ENCODE measurements around the gene MRTFA.
A peak's percentile ranks its signal among the peaks of the same experiment; 100 is the strongest.
"Not testable (repeated sequence)": the region's sequence is repeated elsewhere in the genome, so short reads cannot be mapped to it uniquely, and the experiment has no call there.

MRTFA gene

GRCh38 chr22:40542821-40543540 is 93.5 kb downstream of the MRTFA start:
- Histone ChIP-seq H3K9ac (ENCODE audit: low read depth in 1 of 2, low read length in 2 of 2) (no peak overlapping the region), H3K27me3 (ENCODE audit: control insufficient read depth in 1 of 2, insufficient read depth in 2 of 2, low read length in 2 of 2) (no peaks in the 10 kb centered on the region), H3K4me3 (ENCODE audit: low read depth in 1 of 2, low read length in 2 of 2) (no peak overlapping the region), H3K4me1 (ENCODE audit: control insufficient read depth in 1 of 2, insufficient read depth in 2 of 2, low read length in 2 of 2) (no peaks in the 10 kb centered on the region), H3K36me3 (ENCODE audit: control insufficient read depth in 1 of 2, insufficient read depth in 2 of 2, low read length in 2 of 2) (peaks cover 0 to 5% of the 10 kb centered on the region in 2 donors), H3K27ac (ENCODE audit: low read depth, low read length) (no peak overlapping the region), H3K9me3 (ENCODE audit: control insufficient read depth in 1 of 2, low read length in 2 of 2) (no peaks in the 10 kb centered on the region)

GRCh38 chr22:40541300-40541699 is 95.2 kb downstream of the MRTFA start:
- Histone ChIP-seq H3K27me3 (ENCODE audit: control insufficient read depth in 1 of 2, insufficient read depth in 2 of 2, low read length in 2 of 2) (no peaks in the 10 kb centered on the region), H3K4me3 (ENCODE audit: low read depth in 1 of 2, low read length in 2 of 2) (no peak overlapping the region), H3K4me1 (ENCODE audit: control insufficient read depth in 1 of 2, insufficient read depth in 2 of 2, low read length in 2 of 2) (no peaks in the 10 kb centered on the region), H3K27ac (ENCODE audit: low read depth, low read length) (no peak overlapping the region), H3K9me3 (ENCODE audit: control insufficient read depth in 1 of 2, low read length in 2 of 2) (no peaks in the 10 kb centered on the region), H3K36me3 (ENCODE audit: control insufficient read depth in 1 of 2, insufficient read depth in 2 of 2, low read length in 2 of 2) (peaks cover 0 to 3% of the 10 kb centered on the region in 2 donors), H3K9ac (ENCODE audit: low read depth in 1 of 2, low read length in 2 of 2) (no peak overlapping the region)

- Histone ChIP-seq H3K4me1 (ENCODE audit: control insufficient read depth in 1 of 2, insufficient read depth in 2 of 2, low read length in 2 of 2) (no peaks in the 10 kb centered on the region), H3K9me3 (ENCODE audit: control insufficient read depth in 1 of 2, low read length in 2 of 2) (no peaks in the 10 kb centered on the region), H3K27ac (ENCODE audit: low read depth, low read length) (no peak overlapping the region)
Measured at GRCh38 chr22:40540265-40540664, 96.3 kb downstream of the MRTFA start.

GRCh38 chr22:40536149-40536548 is 100.4 kb downstream of the MRTFA start:
- H3K4me1 ChIP-seq (ENCODE audit: control insufficient read depth in 1 of 2, insufficient read depth in 2 of 2, low read length in 2 of 2), result peaks cover 12 to 13% of the 10 kb centered on the region in 2 donors
- H3K27me3 ChIP-seq (ENCODE audit: control insufficient read depth in 1 of 2, insufficient read depth in 2 of 2, low read length in 2 of 2); H3K9ac ChIP-seq (ENCODE audit: low read depth in 1 of 2, low read length in 2 of 2); H3K27ac ChIP-seq (ENCODE audit: low read depth, low read length); H3K4me3 ChIP-seq (ENCODE audit: low read depth in 1 of 2, low read length in 2 of 2); H3K9me3 ChIP-seq (ENCODE audit: control insufficient read depth in 1 of 2, low read length in 2 of 2); H3K36me3 ChIP-seq (ENCODE audit: control insufficient read depth in 1 of 2, insufficient read depth in 2 of 2, low read length in 2 of 2): not testable (repeated sequence)

More at GRCh38 chr22:40540265-40540664, 96.3 kb downstream of the MRTFA start:
- H3K9ac ChIP-seq (ENCODE audit: low read depth in 1 of 2, low read length in 2 of 2), result no peak overlapping the region
- H3K4me3 ChIP-seq (ENCODE audit: low read depth in 1 of 2, low read length in 2 of 2), result no peak overlapping the region
- H3K36me3 ChIP-seq (ENCODE audit: control insufficient read depth in 1 of 2, insufficient read depth in 2 of 2, low read length in 2 of 2), result no peaks in the 10 kb centered on the region
- H3K27me3 ChIP-seq (ENCODE audit: control insufficient read depth in 1 of 2, insufficient read depth in 2 of 2, low read length in 2 of 2), result no peaks in the 10 kb centered on the region

- no peaks in the 10 kb centered on the region for H3K27me3 ChIP-seq (ENCODE audit: control insufficient read depth in 1 of 2, insufficient read depth in 2 of 2, low read length in 2 of 2)
- no peak overlapping the region for H3K27ac ChIP-seq (ENCODE audit: low read depth, low read length)
- no peak overlapping the region for H3K9ac ChIP-seq (ENCODE audit: low read depth in 1 of 2, low read length in 2 of 2)
- peaks cover 12 to 13% of the 10 kb centered on the region in 2 donors for H3K4me1 ChIP-seq (ENCODE audit: control insufficient read depth in 1 of 2, insufficient read depth in 2 of 2, low read length in 2 of 2)
- no peaks in the 10 kb centered on the region for H3K36me3 ChIP-seq (ENCODE audit: control insufficient read depth in 1 of 2, insufficient read depth in 2 of 2, low read length in 2 of 2)
- no peaks in the 10 kb centered on the region for H3K9me3 ChIP-seq (ENCODE audit: control insufficient read depth in 1 of 2, low read length in 2 of 2)
- no peak overlapping the region for H3K4me3 ChIP-seq (ENCODE audit: low read depth in 1 of 2, low read length in 2 of 2)
Measured at GRCh38 chr22:40535642-40536041, 100.9 kb downstream of the MRTFA start.

- no peak overlapping the region for H3K27ac ChIP-seq (ENCODE audit: low read depth, low read length)
- peaks cover 12 to 13% of the 10 kb centered on the region in 2 donors for H3K4me1 ChIP-seq (ENCODE audit: control insufficient read depth in 1 of 2, insufficient read depth in 2 of 2, low read length in 2 of 2)
- H3K9ac ChIP-seq (ENCODE audit: low read depth in 1 of 2, low read length in 2 of 2), result no peak overlapping the region
- no peak overlapping the region for H3K4me3 ChIP-seq (ENCODE audit: low read depth in 1 of 2, low read length in 2 of 2)
- H3K9me3 ChIP-seq (ENCODE audit: control insufficient read depth in 1 of 2, low read length in 2 of 2), result no peaks in the 10 kb centered on the region
- no peaks in the 10 kb centered on the region for H3K36me3 ChIP-seq (ENCODE audit: control insufficient read depth in 1 of 2, insufficient read depth in 2 of 2, low read length in 2 of 2)
- H3K27me3 ChIP-seq (ENCODE audit: control insufficient read depth in 1 of 2, insufficient read depth in 2 of 2, low read length in 2 of 2), result no peaks in the 10 kb centered on the region
Measured at GRCh38 chr22:40535189-40535512, 101.4 kb downstream of the MRTFA start.

- H3K4me1 ChIP-seq (ENCODE audit: control insufficient read depth in 1 of 2, insufficient read depth in 2 of 2, low read length in 2 of 2), result peaks cover 12 to 13% of the 10 kb centered on the region in 2 donors
- H3K4me3 ChIP-seq (ENCODE audit: low read depth in 1 of 2, low read length in 2 of 2), result no peak overlapping the region
- H3K9me3 ChIP-seq (ENCODE audit: control insufficient read depth in 1 of 2, low read length in 2 of 2), result no peaks in the 10 kb centered on the region
- H3K27ac ChIP-seq (ENCODE audit: low read depth, low read length), result no peak overlapping the region
- no peaks in the 10 kb centered on the region for H3K36me3 ChIP-seq (ENCODE audit: control insufficient read depth in 1 of 2, insufficient read depth in 2 of 2, low read length in 2 of 2)
- H3K27me3 ChIP-seq (ENCODE audit: control insufficient read depth in 1 of 2, insufficient read depth in 2 of 2, low read length in 2 of 2), result no peaks in the 10 kb centered on the region
- H3K9ac ChIP-seq (ENCODE audit: low read depth in 1 of 2, low read length in 2 of 2), result no peak overlapping the region
Measured at GRCh38 chr22:40534379-40535188, 101.9 kb downstream of the MRTFA start.

- peak overlapping the region in 1 of 2 donors; percentile 22 for H3K4me3 ChIP-seq (ENCODE audit: low read depth in 1 of 2, low read length in 2 of 2)
- H3K36me3 ChIP-seq (ENCODE audit: control insufficient read depth in 1 of 2, insufficient read depth in 2 of 2, low read length in 2 of 2), result no peaks in the 10 kb centered on the region
- peaks cover 12 to 13% of the 10 kb centered on the region in 2 donors for H3K4me1 ChIP-seq (ENCODE audit: control insufficient read depth in 1 of 2, insufficient read depth in 2 of 2, low read length in 2 of 2)
- H3K27me3 ChIP-seq (ENCODE audit: control insufficient read depth in 1 of 2, insufficient read depth in 2 of 2, low read length in 2 of 2), result no peaks in the 10 kb centered on the region
- no peaks in the 10 kb centered on the region for H3K9me3 ChIP-seq (ENCODE audit: control insufficient read depth in 1 of 2, low read length in 2 of 2)
- H3K9ac ChIP-seq (ENCODE audit: low read depth in 1 of 2, low read length in 2 of 2), result peak overlapping the region in 1 of 2 donors; percentile 13
- H3K27ac ChIP-seq (ENCODE audit: low read depth, low read length), result no peak overlapping the region
Measured at GRCh38 chr22:40533712-40534378, 102.7 kb downstream of the MRTFA start.

- H3K27ac ChIP-seq (ENCODE audit: low read depth, low read length), result no peak overlapping the region
- H3K4me1 ChIP-seq (ENCODE audit: control insufficient read depth in 1 of 2, insufficient read depth in 2 of 2, low read length in 2 of 2), result peaks cover 12 to 13% of the 10 kb centered on the region in 2 donors
- H3K27me3 ChIP-seq (ENCODE audit: control insufficient read depth in 1 of 2, insufficient read depth in 2 of 2, low read length in 2 of 2), result no peaks in the 10 kb centered on the region
- no peaks in the 10 kb centered on the region for H3K36me3 ChIP-seq (ENCODE audit: control insufficient read depth in 1 of 2, insufficient read depth in 2 of 2, low read length in 2 of 2)
- H3K9ac ChIP-seq (ENCODE audit: low read depth in 1 of 2, low read length in 2 of 2), result peak overlapping the region in 1 of 2 donors; percentile 19
- no peaks in the 10 kb centered on the region for H3K9me3 ChIP-seq (ENCODE audit: control insufficient read depth in 1 of 2, low read length in 2 of 2)
- H3K4me3 ChIP-seq (ENCODE audit: low read depth in 1 of 2, low read length in 2 of 2), result peak overlapping the region in 1 of 2 donors; percentile 0
Measured at GRCh38 chr22:40531951-40532900, 104.3 kb downstream of the MRTFA start.
